ENCODE results near the gene ICOSLG. TPM values are rescaled to one million over a fixed set of nuclear protein-coding genes. Genes with fewer than 3 reads are reported as not detected.
"Not testable (repeated sequence)": the region's sequence is repeated elsewhere in the genome, so short reads cannot be mapped to it uniquely, and the experiment has no call there.

The ICOSLG gene
- polyA plus RNA-seq, 4 donors, result 1.3 to 14.8 (median 8.3) TPM

DNA sequence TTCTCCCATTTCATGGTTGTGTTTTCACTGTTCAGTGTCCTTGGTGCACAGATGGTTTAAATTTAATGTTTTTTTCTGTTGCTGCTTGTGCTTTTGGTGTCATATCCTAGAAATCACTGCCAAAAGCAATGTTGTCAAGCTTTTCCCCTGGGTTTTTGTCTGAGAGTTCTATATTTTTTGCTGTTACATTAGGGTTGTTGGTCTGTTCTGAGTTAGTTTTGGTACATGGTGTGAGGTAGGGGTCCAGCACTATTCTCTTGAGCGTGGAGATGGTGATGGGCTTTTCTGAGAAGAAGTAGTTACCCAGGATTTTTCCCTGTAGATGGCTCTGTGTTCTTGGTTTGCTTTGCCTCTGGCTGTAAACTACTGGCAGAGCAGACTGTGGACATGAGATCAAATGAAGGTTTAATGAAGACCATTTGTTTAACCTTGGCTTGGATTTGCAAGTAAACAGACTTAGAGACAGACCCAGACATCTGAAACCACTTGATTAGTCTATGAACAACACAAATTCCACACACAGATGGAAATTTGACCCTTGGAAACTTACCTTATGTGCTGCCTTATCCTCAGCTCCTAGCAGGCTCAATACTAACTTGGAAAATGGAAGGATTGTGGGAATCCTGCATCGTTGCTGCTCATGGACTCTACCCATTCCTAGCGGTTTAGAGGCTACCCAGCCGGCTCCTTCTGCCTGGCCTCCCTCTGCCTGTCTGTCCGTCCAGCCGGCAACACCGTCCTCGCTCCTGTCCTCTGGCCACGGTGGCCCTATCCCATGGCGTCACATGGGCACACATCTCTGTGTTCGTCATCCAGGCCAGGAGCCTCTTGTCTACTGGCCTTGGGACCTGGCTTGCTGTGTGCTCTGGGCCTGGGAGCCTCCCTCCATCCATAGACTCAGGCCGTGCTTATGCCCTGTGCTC is 50.1 kb downstream of the ICOSLG start:
- not testable (repeated sequence) for DNase-seq (ENCODE audit: low read depth in 4 of 4, low spot score in 3 of 4)

DNA sequence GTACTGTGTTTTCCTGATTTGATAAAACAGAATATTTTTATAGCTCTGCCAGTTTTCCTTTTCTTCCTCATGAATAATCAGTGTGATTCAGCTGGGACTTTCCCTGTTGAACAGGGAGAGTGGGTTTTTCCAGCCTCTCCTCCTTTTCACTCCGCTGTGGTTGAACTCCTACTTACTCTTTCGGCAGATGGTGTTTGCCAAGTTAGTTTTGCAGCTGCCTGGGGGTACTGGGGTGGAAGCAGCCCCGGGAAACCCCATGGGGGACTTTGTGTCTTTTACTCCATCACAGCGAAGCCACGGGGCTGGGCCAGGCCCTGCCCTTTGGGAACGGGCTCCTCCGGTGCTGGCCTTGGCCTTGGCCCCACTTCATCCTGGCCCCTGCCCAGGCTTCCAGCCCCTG is 55.9 kb downstream of the ICOSLG start:
- not testable (repeated sequence) for DNase-seq (ENCODE audit: low read depth in 4 of 4, low spot score in 3 of 4)

DNA sequence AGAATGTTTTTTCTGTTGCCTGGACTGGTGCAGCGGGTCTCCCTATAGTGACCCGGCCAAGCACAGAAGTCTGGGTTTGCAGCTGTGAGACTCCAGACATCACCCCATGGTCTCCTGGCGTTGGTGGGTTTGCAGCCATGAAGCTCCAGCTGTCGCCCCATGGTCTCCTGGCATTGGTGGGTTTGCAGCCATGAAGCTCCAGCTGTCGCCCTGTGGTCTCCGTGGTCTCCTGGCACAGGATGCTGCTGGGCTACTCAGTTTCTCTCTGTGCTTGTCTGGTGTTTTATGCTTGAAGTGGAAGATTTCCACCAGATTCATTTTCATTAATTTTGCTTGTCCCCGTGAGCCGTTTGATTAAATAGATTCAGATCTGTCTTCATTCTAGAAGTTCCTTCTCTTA is 58.5 kb downstream of the ICOSLG start:
- not testable (repeated sequence) for DNase-seq (ENCODE audit: low read depth in 4 of 4, low spot score in 3 of 4)

DNA sequence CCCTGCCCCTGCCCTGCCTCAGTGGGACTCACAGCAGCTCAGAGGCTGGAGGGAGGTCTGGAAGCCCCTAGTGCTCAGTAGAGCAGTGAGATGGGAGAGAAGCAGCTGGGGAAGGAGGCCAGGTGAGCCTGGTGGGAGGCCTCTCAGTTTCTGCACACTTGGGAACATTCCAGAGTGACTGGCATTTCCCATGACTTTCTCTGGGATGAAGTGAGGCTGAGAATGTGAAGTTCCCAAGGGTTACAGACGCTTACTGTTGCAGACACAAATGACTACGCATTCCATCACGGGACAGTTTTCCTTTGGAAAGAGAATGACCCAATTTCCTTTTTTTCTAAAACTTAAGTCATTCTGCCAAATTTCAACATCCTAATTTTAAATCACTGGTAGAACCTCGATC is 59.2 kb downstream of the ICOSLG start:
- not testable (repeated sequence) for DNase-seq (ENCODE audit: low read depth in 4 of 4, low spot score in 3 of 4)

DNA sequence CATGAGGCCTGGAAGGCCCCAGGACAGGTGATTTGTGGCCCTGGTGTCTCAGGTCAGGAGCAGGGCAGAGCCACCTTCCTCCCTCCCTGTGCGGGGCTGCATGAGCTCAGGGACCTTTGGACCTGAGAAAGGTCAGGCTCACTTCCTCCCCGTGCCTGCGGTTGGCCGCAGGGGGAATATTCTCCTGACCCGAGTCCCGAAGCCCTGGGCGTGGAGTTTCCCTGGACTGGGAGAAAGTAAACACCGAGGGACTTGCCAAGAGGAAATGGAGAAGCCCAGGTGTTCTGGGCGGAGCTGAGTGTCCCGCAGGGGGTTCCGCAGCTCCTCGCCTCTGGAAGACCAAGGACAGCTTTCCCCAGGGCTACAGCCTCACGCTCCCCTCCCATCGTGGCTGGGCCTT is 64.6 kb downstream of the ICOSLG start:
- not testable (repeated sequence) for DNase-seq (ENCODE audit: low read depth in 4 of 4, low spot score in 3 of 4)

DNA sequence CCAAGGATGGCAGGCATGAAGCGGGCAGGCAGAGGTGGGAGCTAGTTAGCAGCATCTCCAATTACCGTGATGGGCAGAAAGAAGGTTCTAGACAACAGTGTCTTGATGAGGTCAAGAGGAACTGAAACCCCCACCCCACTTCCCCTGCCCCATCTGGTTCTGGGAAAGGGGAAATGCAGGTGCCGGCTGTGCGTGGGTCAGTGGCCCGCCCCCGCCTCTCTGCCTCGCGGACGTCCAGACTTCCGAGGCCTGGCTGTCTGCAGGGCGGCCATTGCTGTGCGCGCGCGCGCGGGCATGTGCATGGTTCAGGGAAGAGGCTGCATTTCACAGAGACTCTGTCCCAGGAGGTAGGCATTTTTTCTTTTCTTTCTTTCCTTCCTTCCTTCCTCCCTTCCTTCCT is 65.6 kb downstream of the ICOSLG start:
- not testable (repeated sequence) for DNase-seq (ENCODE audit: low read depth in 4 of 4, low spot score in 3 of 4)

Other genes with a start within 250 kb of the ICOSLG start
- 10 to 100 TPM; 19.7 to 44.7 (median 37.8) TPM for gene TRAPPC10, start 228.6 kb downstream of the ICOSLG start, polyA plus RNA-seq (ENCODE audit: insufficient read length in 4 of 4)
- 1 to 10 TPM; 2.6 to 7.8 (median 3.4) TPM for gene PWP2, start 133.5 kb downstream of the ICOSLG start, polyA plus RNA-seq (ENCODE audit: insufficient read length in 4 of 4)
- gene GATD3, start 107.3 kb downstream of the ICOSLG start, polyA plus RNA-seq (ENCODE audit: insufficient read length in 4 of 4), result 10 to 100 TPM; 19.5 to 34.1 (median 26.0) TPM
- gene DNMT3L, start 21.0 kb upstream of the ICOSLG start, polyA plus RNA-seq (ENCODE audit: insufficient read length in 4 of 4), result under 1 TPM in 1 of 4 donors, not detected in 3; 0.72 TPM
- under 1 TPM; 0.03 to 0.55 (median 0.34) TPM for gene AIRE, start 44.9 kb upstream of the ICOSLG start, polyA plus RNA-seq (ENCODE audit: insufficient read length in 4 of 4)
- 100 to 1,000 TPM in 3 of 4 donors, 10 to 100 TPM in 1; 69.7 to 172 (median 115) TPM for gene PFKL, start 59.1 kb upstream of the ICOSLG start, polyA plus RNA-seq (ENCODE audit: insufficient read length in 4 of 4)
- 10 to 100 TPM; 16.7 to 33.2 (median 19.7) TPM for gene CFAP410, start 98.4 kb upstream of the ICOSLG start, polyA plus RNA-seq (ENCODE audit: insufficient read length in 4 of 4)
- gene TRPM2, start 112.7 kb upstream of the ICOSLG start, polyA plus RNA-seq (ENCODE audit: insufficient read length in 4 of 4), result 1 to 10 TPM in 2 of 4 donors, under 1 TPM in 2; 0.73 to 1.7 (median 1.3) TPM
- 1 to 10 TPM; 4.3 to 6.6 (median 4.6) TPM for gene LRRC3, start 214.6 kb upstream of the ICOSLG start, polyA plus RNA-seq (ENCODE audit: insufficient read length in 4 of 4)